ENCODE data around the gene VANGL2. TPM values are rescaled to one million over a fixed set of nuclear protein-coding genes. Genes with fewer than 3 reads are reported as not detected.

VANGL2 gene
- total and polyA plus RNA-seq, 9 of the 15 experiments (the other 6 are each of a cell fraction or from before 2014, with no cell fraction given) = 0.28 to 4.0 (median 0.98) TPM

DNA sequence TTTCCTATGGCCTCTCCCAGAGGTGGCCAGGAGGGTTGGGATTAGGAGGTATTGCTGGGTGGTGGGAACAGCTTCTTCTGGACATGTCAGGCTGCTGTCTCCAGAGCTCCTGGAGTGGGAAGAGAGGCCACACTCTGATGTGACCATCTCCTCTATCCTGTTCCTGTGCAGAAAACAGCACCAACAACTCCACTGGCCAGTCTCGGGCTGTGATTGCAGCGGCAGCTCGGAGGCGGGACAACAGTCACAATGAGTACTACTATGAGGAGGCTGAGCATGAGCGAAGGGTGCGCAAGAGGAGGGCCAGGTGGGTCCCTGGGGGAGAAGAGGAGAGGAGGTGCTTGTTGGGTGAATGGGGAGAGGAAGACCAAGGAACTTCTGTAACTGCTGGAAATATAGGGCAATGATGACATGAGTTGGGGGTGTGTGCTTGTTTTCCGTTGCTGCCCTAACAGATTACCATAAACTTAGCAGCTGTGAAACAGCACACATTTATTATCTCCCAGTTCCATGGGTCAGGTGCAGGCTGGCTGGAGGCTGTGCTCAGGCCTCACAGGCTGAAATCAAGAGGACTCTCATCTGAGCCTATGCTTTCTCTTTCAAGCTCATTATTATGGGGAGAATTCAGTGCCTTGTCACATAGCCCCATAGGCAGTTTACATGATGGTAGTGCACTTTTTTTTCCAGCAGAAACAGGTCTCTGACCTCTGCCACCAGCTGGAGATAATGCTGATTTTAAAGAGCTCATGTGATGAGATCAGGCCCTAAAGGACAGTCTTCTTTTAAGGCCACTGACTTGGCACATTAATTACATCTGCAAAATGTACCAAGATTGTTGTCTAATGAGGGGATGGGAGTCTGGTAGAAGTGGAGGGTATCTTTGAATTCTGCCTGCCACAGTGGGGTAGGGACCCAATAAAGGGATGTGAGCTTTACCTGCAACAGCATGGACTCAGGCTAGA, 20.8 kb downstream of the VANGL2 start (continued):
- TF ChIP-seq, protein P1, sequence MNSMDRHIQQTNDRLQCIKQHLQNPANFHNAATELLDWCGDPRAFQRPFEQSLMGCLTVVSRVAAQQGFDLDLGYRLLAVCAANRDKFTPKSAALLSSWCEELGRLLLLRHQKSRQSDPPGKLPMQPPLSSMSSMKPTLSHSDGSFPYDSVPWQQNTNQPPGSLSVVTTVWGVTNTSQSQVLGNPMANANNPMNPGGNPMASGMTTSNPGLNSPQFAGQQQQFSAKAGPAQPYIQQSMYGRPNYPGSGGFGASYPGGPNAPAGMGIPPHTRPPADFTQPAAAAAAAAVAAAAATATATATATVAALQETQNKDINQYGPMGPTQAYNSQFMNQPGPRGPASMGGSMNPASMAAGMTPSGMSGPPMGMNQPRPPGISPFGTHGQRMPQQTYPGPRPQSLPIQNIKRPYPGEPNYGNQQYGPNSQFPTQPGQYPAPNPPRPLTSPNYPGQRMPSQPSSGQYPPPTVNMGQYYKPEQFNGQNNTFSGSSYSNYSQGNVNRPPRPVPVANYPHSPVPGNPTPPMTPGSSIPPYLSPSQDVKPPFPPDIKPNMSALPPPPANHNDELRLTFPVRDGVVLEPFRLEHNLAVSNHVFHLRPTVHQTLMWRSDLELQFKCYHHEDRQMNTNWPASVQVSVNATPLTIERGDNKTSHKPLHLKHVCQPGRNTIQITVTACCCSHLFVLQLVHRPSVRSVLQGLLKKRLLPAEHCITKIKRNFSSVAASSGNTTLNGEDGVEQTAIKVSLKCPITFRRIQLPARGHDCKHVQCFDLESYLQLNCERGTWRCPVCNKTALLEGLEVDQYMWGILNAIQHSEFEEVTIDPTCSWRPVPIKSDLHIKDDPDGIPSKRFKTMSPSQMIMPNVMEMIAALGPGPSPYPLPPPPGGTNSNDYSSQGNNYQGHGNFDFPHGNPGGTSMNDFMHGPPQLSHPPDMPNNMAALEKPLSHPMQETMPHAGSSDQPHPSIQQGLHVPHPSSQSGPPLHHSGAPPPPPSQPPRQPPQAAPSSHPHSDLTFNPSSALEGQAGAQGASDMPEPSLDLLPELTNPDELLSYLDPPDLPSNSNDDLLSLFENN (IDR thresholded peaks at IDR 0.05; ENCODE audit: low read depth in 2 of 2, low read length in 2 of 2) = no peak
- TF ChIP-seq, protein P2, sequence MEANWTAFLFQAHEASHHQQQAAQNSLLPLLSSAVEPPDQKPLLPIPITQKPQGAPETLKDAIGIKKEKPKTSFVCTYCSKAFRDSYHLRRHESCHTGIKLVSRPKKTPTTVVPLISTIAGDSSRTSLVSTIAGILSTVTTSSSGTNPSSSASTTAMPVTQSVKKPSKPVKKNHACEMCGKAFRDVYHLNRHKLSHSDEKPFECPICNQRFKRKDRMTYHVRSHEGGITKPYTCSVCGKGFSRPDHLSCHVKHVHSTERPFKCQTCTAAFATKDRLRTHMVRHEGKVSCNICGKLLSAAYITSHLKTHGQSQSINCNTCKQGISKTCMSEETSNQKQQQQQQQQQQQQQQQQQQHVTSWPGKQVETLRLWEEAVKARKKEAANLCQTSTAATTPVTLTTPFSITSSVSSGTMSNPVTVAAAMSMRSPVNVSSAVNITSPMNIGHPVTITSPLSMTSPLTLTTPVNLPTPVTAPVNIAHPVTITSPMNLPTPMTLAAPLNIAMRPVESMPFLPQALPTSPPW (CRISPR knock-in tag; IDR thresholded peaks at IDR 0.05) = peak; percentile 34
- TF ChIP-seq TGIF2 (CRISPR knock-in tag; IDR thresholded peaks at IDR 0.05) (no peak), DPF2 (IDR thresholded peaks at IDR 0.05) (0 out of 2 replicates have a peak, but pooled peaks have one; percentile 33), GTF2E2 (tag; IDR thresholded peaks at IDR 0.05) (no peak), POLR2A (conservative IDR thresholded peaks at IDR 0.05) (no peak), SRSF3 (IDR thresholded peaks at IDR 0.05; ENCODE audit: insufficient read depth, low read length) (no peak), HSF4 (CRISPR knock-in tag; IDR thresholded peaks at IDR 0.05; ENCODE audit: borderline replicate concordance) (no peak), KLF16 (IDR thresholded peaks at IDR 0.05) (no peak), TRIM28 (IDR thresholded peaks at IDR 0.05) (no peak), ZNF551 (CRISPR knock-in tag; IDR thresholded peaks at IDR 0.05) (no peak), CSDE1 (IDR thresholded peaks at IDR 0.05) (no peak), E2F3 (CRISPR knock-in tag; IDR thresholded peaks at IDR 0.05) (no peak), KDM5B (IDR thresholded peaks at IDR 0.05; ENCODE audit: insufficient replicate concordance, low read depth, low read length) (no peak), JUNB (CRISPR knock-in tag; conservative IDR thresholded peaks at IDR 0.05) (no peak), RBM39 (optimal IDR thresholded peaks at IDR 0.05; ENCODE audit: low read depth, low read length) (no peak), FOXK2 (conservative IDR thresholded peaks at IDR 0.05 in 1 of 2, IDR thresholded peaks at IDR 0.05 in 1 of 2; ENCODE audit: low read depth in 2 of 2) (peak in 1 of 2 experiments; percentile 58; a peak in 1 of 4 replicates), GATA2 (CRISPR knock-in tag; IDR thresholded peaks at IDR 0.05) (peak; percentile 69), FOXJ2 (tag; IDR thresholded peaks at IDR 0.05) (no peak), ZNF717 (CRISPR knock-in tag; IDR thresholded peaks at IDR 0.05) (no peak), HDAC6 (IDR thresholded peaks at IDR 0.05; ENCODE audit: low read depth, low read length) (no peak), ZNF184 (CRISPR knock-in tag; IDR thresholded peaks at IDR 0.05) (no peak), CBFA2T3 (IDR thresholded peaks at IDR 0.05) (peak; percentile 87)

All from K562 (cell line).